CD14-positive monocyte (primary cell): ENCODE data around the gene CFAP97D1. TPM values are rescaled to one million over a fixed set of nuclear protein-coding genes. Genes with fewer than 3 reads are reported as not detected.

Experiments
- DNase-seq, 3 donors: peaks; one replicate each; pipeline ENCODE4 v3.0.0-alpha.2; 2011 to 2022
- H2AFZ ChIP-seq: 2 replicates; pipeline ENCODE4 v1.6.0; 2012; ENCODE audit warnings: mild to moderate bottlenecking, low read depth, low read length, inconsistent platforms; ENCODE audit not compliant: insufficient read depth, poor library complexity, severe bottlenecking
- H3K27ac ChIP-seq, 2 donors: 1 replicate in 1 of 2; 2 replicates in 1 of 2; pipeline ENCODE4 v1.5.1; 2012 to 2013; ENCODE audit warnings: low read length in 2 of 2, control low read depth in 1 of 2, inconsistent platforms in 1 of 2, low read depth in 1 of 2, mild to moderate bottlenecking in 1 of 2
- H3K27me3 ChIP-seq, 2 donors: one replicate each; pipeline versions ENCODE4 v1.6.0 to v1.6.1; 2011 to 2013; ENCODE audit warnings: low read length in 2 of 2; ENCODE audit not compliant: control insufficient read depth in 2 of 2, insufficient read depth in 2 of 2
- H3K36me3 ChIP-seq, 2 donors: replicated peaks in 1 of 2; 1 replicate in 1 of 2; 2 replicates in 1 of 2; pipeline versions ENCODE4 v1.5.1 to v1.6.1; 2012 to 2013; ENCODE audit warnings: low read length in 2 of 2, control low read depth in 1 of 2, inconsistent platforms in 1 of 2, mild to moderate bottlenecking in 1 of 2; ENCODE audit not compliant: insufficient read depth in 2 of 2, control insufficient read depth in 1 of 2
- H3K4me1 ChIP-seq, 2 donors: 1 replicate in 1 of 2; 2 replicates in 1 of 2; pipeline versions ENCODE4 v1.5.1 to v1.6.1; 2012 to 2013; ENCODE audit warnings: low read length in 2 of 2, control low read depth in 1 of 2, inconsistent platforms in 1 of 2, mild to moderate bottlenecking in 1 of 2, moderate library complexity in 1 of 2; ENCODE audit not compliant: insufficient read depth in 2 of 2, control insufficient read depth in 1 of 2
- H3K4me2 ChIP-seq: replicated peaks from 2 replicates; pipeline ENCODE3; 2012; ENCODE audit warnings: low read length, moderate library complexity, mild to moderate bottlenecking; ENCODE audit not compliant: poor library complexity, severe bottlenecking; ENCODE audit errors: extremely low read depth
- H3K4me3 ChIP-seq, 3 experiments: fragments of 200-600 bp in 1 of 3; sonication (generic) in 1 of 3; replicated peaks in 1 of 3; 1 replicate in 2 of 3; 2 replicates in 1 of 3; pipeline ENCODE4 v1.5.1; 2011 to 2013; ENCODE audit warnings: low read length in 3 of 3, mild to moderate bottlenecking in 3 of 3, control low read depth in 2 of 3, low read depth in 2 of 3, inconsistent platforms in 1 of 3, moderate library complexity in 1 of 3
- H3K79me2 ChIP-seq: 2 replicates; pipeline ENCODE4 v1.6.0; 2012; ENCODE audit warnings: mild to moderate bottlenecking, control low read depth, inconsistent platforms, low read length, moderate library complexity; ENCODE audit not compliant: insufficient read depth
- H3K9ac ChIP-seq: 2 replicates; pipeline ENCODE4 v1.6.0; 2017; ENCODE audit warnings: low read length, mild to moderate bottlenecking; ENCODE audit not compliant: insufficient read depth, poor library complexity, severe bottlenecking
- H3K9me3 ChIP-seq, 2 donors: replicated peaks in 1 of 2; 1 replicate in 1 of 2; 2 replicates in 1 of 2; pipeline versions ENCODE4 v1.5.1 to v1.6.1; 2012 to 2013; ENCODE audit warnings: low read length in 2 of 2, control low read depth in 1 of 2; ENCODE audit not compliant: control insufficient read depth in 1 of 2, insufficient read depth in 1 of 2
- H4K20me1 ChIP-seq: 2 replicates; pipeline ENCODE4 v1.6.0; 2012; ENCODE audit warnings: mild to moderate bottlenecking, low read length, control low read depth, moderate library complexity; ENCODE audit not compliant: insufficient read depth
- H3K27ac Mint-ChIP-seq, 7 donors: one replicate each; pipeline ENCODE4 v1.8.0; 2020; ENCODE audit warnings: mild to moderate bottlenecking in 7 of 7, mixed read lengths in 7 of 7, moderate library complexity in 6 of 7, inconsistent platforms in 2 of 7
- H3K27me3 Mint-ChIP-seq, 3 donors: one replicate each; pipeline ENCODE4 v1.8.0; 2021 to 2022; ENCODE audit warnings: low read depth in 3 of 3, mild to moderate bottlenecking in 3 of 3, mixed read lengths in 3 of 3, moderate library complexity in 3 of 3, inconsistent platforms in 1 of 3
- H3K36me3 Mint-ChIP-seq, 2 donors: one replicate each; pipeline ENCODE4 v1.8.0; 2020; ENCODE audit warnings: mixed read lengths in 2 of 2, inconsistent platforms in 1 of 2, mild to moderate bottlenecking in 1 of 2
- H3K4me1 Mint-ChIP-seq: one replicate; pipeline ENCODE4 v1.8.0; 2020; ENCODE audit warnings: mild to moderate bottlenecking, mixed read lengths
- H3K4me3 Mint-ChIP-seq, 2 donors: one replicate each; pipeline ENCODE4 v1.8.0; 2020; ENCODE audit warnings: mild to moderate bottlenecking in 2 of 2, mixed read lengths in 2 of 2, moderate library complexity in 1 of 2
- H3K9me3 Mint-ChIP-seq, 7 donors: one replicate each; pipeline ENCODE4 v1.8.0; 2020 to 2022; ENCODE audit warnings: mixed read lengths in 7 of 7, mild to moderate bottlenecking in 6 of 7, moderate library complexity in 6 of 7, inconsistent platforms in 2 of 7
- CTCF ChIP-seq: fragments of 200-600 bp; IDR thresholded peaks from one replicate; pipeline ENCODE4 v1.8.0; 2022; ENCODE audit warnings: antibody characterized with exemption, mild to moderate bottlenecking
- WGBS: methylation state at CpG from one replicate; pipeline ENCODE4 v1.1.5; 2013; ENCODE audit warnings: missing lambda C conversion rate; ENCODE audit not compliant: insufficient coverage; 5-methylcytosine and 5-hydroxymethylcytosine counted together
- intact Hi-C, 2 donors: fragments of 100-400 bp; cut with micrococcal nuclease; formaldehyde crosslinking; loops; one replicate each; pipeline versions ENCODE4 v1.15.0 to v1.15.1; 2023
- polyA plus RNA-seq, 3 donors: library from polyadenylated mRNA; depleted of rRNA in 1 of 3; unstranded in 2 of 3; stranded (reverse) in 1 of 3; fragments of 300-500 nt in 2 of 3; fragments of >200 nt in 1 of 3; fragmentation: Illumina TruSeq in 2 of 3; gene quantifications; 1 replicate in 2 of 3; 2 replicates in 1 of 3; pipeline ENCODE4 v1.2.3, GENCODE V29; 2012 to 2021

The CFAP97D1 gene
- polyA plus RNA-seq, 3 donors, result 0.07 TPM; not detected in 2

- no peak overlapping the region for H3K27ac ChIP-seq
- peaks cover 31 to 51% of the 10 kb centered on the region in 2 donors for H3K36me3 ChIP-seq
- peaks cover 15% of the 10 kb centered on the region for H4K20me1 ChIP-seq
- no peak for TF ChIP-seq CTCF
- H3K4me2 ChIP-seq, result no peak overlapping the region
- no peak for DNase-seq
- peaks cover 34% of the 10 kb centered on the region for H3K79me2 ChIP-seq
- H3K27me3 Mint-ChIP-seq, result peaks cover 0 to 4% (median 2%) of the 10 kb centered on the region in 3 donors
- no peak overlapping the region for H3K9ac ChIP-seq
- intact Hi-C loops, result no loop called here
- H3K27me3 ChIP-seq, result no peaks in the 10 kb centered on the region
- H2AFZ ChIP-seq, result no peak overlapping the region
- no peaks in the 10 kb centered on the region for H3K9me3 ChIP-seq
- peaks cover 0 to 2% (median 0%) of the 10 kb centered on the region in 7 donors for H3K9me3 Mint-ChIP-seq
- no peak overlapping the region for H3K27ac Mint-ChIP-seq
- WGBS, result no CpG with 5 or more reads among the region's 2 CpGs
- H3K4me1 ChIP-seq, result peaks cover 83 to 84% of the 10 kb centered on the region in 2 donors
- H3K4me3 Mint-ChIP-seq, result no peak overlapping the region
- peaks cover 92% of the 10 kb centered on the region for H3K4me1 Mint-ChIP-seq
- H3K36me3 Mint-ChIP-seq, result peaks cover 55 to 77% of the 10 kb centered on the region in 2 donors
- no peak overlapping the region for H3K4me3 ChIP-seq
Measured at GRCh38 chr17:43770957-43771356, 9.3 kb upstream of the CFAP97D1 start.

GRCh38 chr17:43771463-43771862, 8.8 kb upstream of the CFAP97D1 start:
- DNase-seq, result no peak
- 90% methylated on average over 3 of the region's 9 CpGs for WGBS
- intact Hi-C loops, result no loop called here
- Mint-ChIP-seq H3K4me3 (no peak overlapping the region), H3K27me3 (peaks cover 0 to 4% (median 2%) of the 10 kb centered on the region in 3 donors), H3K4me1 (peaks cover 92% of the 10 kb centered on the region), H3K27ac (peak overlapping the region in 2 of 7 donors; percentile 30), H3K9me3 (peaks cover 0 to 2% (median 0%) of the 10 kb centered on the region in 7 donors), H3K36me3 (peaks cover 59 to 78% of the 10 kb centered on the region in 2 donors)
- H3K27ac ChIP-seq, result no peak overlapping the region
- no peak overlapping the region for H3K4me3 ChIP-seq
- no peak for TF ChIP-seq CTCF
- H3K36me3 ChIP-seq, result peaks cover 33 to 51% of the 10 kb centered on the region in 2 donors
- no peaks in the 10 kb centered on the region for H3K27me3 ChIP-seq
- no peak overlapping the region for H3K4me2 ChIP-seq
- H2AFZ ChIP-seq, result no peak overlapping the region
- H4K20me1 ChIP-seq, result peaks cover 15% of the 10 kb centered on the region
- H3K79me2 ChIP-seq, result peaks cover 39% of the 10 kb centered on the region
- H3K9me3 ChIP-seq, result no peaks in the 10 kb centered on the region
- H3K9ac ChIP-seq, result no peak overlapping the region
- peaks cover 84 to 87% of the 10 kb centered on the region in 2 donors for H3K4me1 ChIP-seq
